DMS53 treated with DMSO at 0.1 percent for 48 hours (cell line): ENCODE measurements around the gene LDLRAD1.
A peak's percentile ranks its signal among the peaks of the same experiment; 100 is the strongest.
"Not testable (repeated sequence)": the region's sequence is repeated elsewhere in the genome, so short reads cannot be mapped to it uniquely, and the experiment has no call there.

Experiments
- DNase-seq: peaks from one replicate; lab custom pipeline; 2025; ENCODE audit not compliant: unreplicated experiment; lab: John Stamatoyannopoulos, UW

The LDLRAD1 gene

GRCh38 chr1:53994516-53994915, 23.5 kb downstream of the LDLRAD1 start:
- not testable (repeated sequence) for DNase-seq

GRCh38 chr1:53992085-53992874, 25.7 kb downstream of the LDLRAD1 start:
- DNase-seq = no peak

GRCh38 chr1:53987880-53988279, 30.1 kb downstream of the LDLRAD1 start:
- DNase-seq = no peak

- no peak for DNase-seq
Measured at GRCh38 chr1:53986458-53986857, 31.5 kb downstream of the LDLRAD1 start.

GRCh38 chr1:53984726-53985125, 33.3 kb downstream of the LDLRAD1 start:
- no peak for DNase-seq

- no peak for DNase-seq
Measured at GRCh38 chr1:53982763-53983104, 35.3 kb downstream of the LDLRAD1 start.

- peak; percentile 35 for DNase-seq
Measured at GRCh38 chr1:53982034-53982762, 35.8 kb downstream of the LDLRAD1 start.

GRCh38 chr1:53981220-53981619, 36.8 kb downstream of the LDLRAD1 start:
- DNase-seq = no peak

GRCh38 chr1:53979712-53980450, 38.1 kb downstream of the LDLRAD1 start:
- DNase-seq = no peak

- no peak for DNase-seq
Measured at GRCh38 chr1:53975861-53976260, 42.1 kb downstream of the LDLRAD1 start.

- no peak for DNase-seq
Measured at GRCh38 chr1:53971718-53972117, 46.3 kb downstream of the LDLRAD1 start.

GRCh38 chr1:53969323-53969722, 48.7 kb downstream of the LDLRAD1 start:
- DNase-seq = not testable (repeated sequence)

- peak; percentile 100 for DNase-seq
Measured at GRCh38 chr1:53968125-53968513, 49.9 kb downstream of the LDLRAD1 start.

- peak; percentile 87 for DNase-seq
Measured at GRCh38 chr1:53967409-53968124, 50.4 kb downstream of the LDLRAD1 start.

- DNase-seq = no peak
Measured at GRCh38 chr1:53966794-53967193, 51.2 kb downstream of the LDLRAD1 start.

GRCh38 chr1:53964109-53964508, 53.9 kb downstream of the LDLRAD1 start:
- DNase-seq = no peak

- no peak for DNase-seq
Measured at GRCh38 chr1:53963460-53963859, 54.5 kb downstream of the LDLRAD1 start.

GRCh38 chr1:53962395-53962794, 55.6 kb downstream of the LDLRAD1 start:
- no peak for DNase-seq

GRCh38 chr1:53959664-53960250, 58.2 kb downstream of the LDLRAD1 start:
- peak; percentile 65 for DNase-seq
